ENCODE data around the gene VWA8. TPM values are rescaled to one million over a fixed set of nuclear protein-coding genes. Genes with fewer than 3 reads are reported as not detected.
A peak's percentile ranks its signal among the peaks of the same experiment; 100 is the strongest.

The VWA8 gene
- total RNA-seq, 1 experiment from 2014 or later = 21.4 TPM

GRCh38 chr13:41608839-41609177, 352.1 kb downstream of the VWA8 start:
- ChIA-PET CTCF (interaction anchor here (0.5 to 1.5 kb wide), 3 partner anchors 39 to 320 kb away, joined by 3 to 5 read pairs (median 4); no protein-coding TSS in a partner anchor), POLR2A (interaction anchor here (0.8 to 1.7 kb wide), 5 partner anchors 13 to 548 kb away, joined by 3 to 5 read pairs (median 3); partner anchors contain the start of gene WBP4)
- H3K27me3 Mint-ChIP-seq (ENCODE audit: insufficient read depth, unreplicated experiment) = no peaks in the 10 kb centered on the region
- BruUV-seq (replicated peaks) = no TSS peak
- H3K9me3 Mint-ChIP-seq (ENCODE audit: unreplicated experiment) = no peaks in the 10 kb centered on the region
- no peak for TF ChIP-seq CTCF (IDR thresholded peaks at IDR 0.05; ENCODE audit: unreplicated experiment)
- no peak overlapping the region for H3K4me3 Mint-ChIP-seq (ENCODE audit: unreplicated experiment)
- peak overlapping the region; percentile 97 for H3K27ac Mint-ChIP-seq (ENCODE audit: low read depth, unreplicated experiment)
- peaks cover 45% of the 10 kb centered on the region for H3K4me1 Mint-ChIP-seq (ENCODE audit: insufficient read depth, unreplicated experiment)
- intact Hi-C loops (cut with micrococcal nuclease) = no loop called here
- DNase-seq (ENCODE audit: unreplicated experiment) = no peak
- H3K36me3 Mint-ChIP-seq (ENCODE audit: insufficient read depth, unreplicated experiment) = peaks cover 38% of the 10 kb centered on the region

GRCh38 chr13:41608111-41608838, 352.6 kb downstream of the VWA8 start:
- peaks cover 46% of the 10 kb centered on the region for H3K4me1 Mint-ChIP-seq (ENCODE audit: insufficient read depth, unreplicated experiment)
- no peak overlapping the region for H3K4me3 Mint-ChIP-seq (ENCODE audit: unreplicated experiment)
- no TSS peak for BruUV-seq (replicated peaks)
- POLR2A ChIA-PET = interaction anchor here (0.5 to 1.7 kb wide), 6 partner anchors 14 to 547 kb away, joined by 3 to 5 read pairs (median 4); partner anchors contain the start of gene WBP4
- no peak for DNase-seq (ENCODE audit: unreplicated experiment)
- peak overlapping the region; percentile 97 for H3K27ac Mint-ChIP-seq (ENCODE audit: low read depth, unreplicated experiment)
- peaks cover 40% of the 10 kb centered on the region for H3K36me3 Mint-ChIP-seq (ENCODE audit: insufficient read depth, unreplicated experiment)
- H3K27me3 Mint-ChIP-seq (ENCODE audit: insufficient read depth, unreplicated experiment) = no peaks in the 10 kb centered on the region
- CTCF ChIA-PET = interaction anchor here (0.5 to 1.5 kb wide), 4 partner anchors 40 to 320 kb away, joined by 3 to 5 read pairs (median 4); no protein-coding TSS in a partner anchor
- intact Hi-C loops (cut with micrococcal nuclease) = no loop called here
- no peaks in the 10 kb centered on the region for H3K9me3 Mint-ChIP-seq (ENCODE audit: unreplicated experiment)
- TF ChIP-seq CTCF (IDR thresholded peaks at IDR 0.05; ENCODE audit: unreplicated experiment) = no peak

- no peaks in the 10 kb centered on the region for H3K9me3 Mint-ChIP-seq (ENCODE audit: unreplicated experiment)
- peaks cover 43% of the 10 kb centered on the region for H3K4me1 Mint-ChIP-seq (ENCODE audit: insufficient read depth, unreplicated experiment)
- H3K27ac Mint-ChIP-seq (ENCODE audit: low read depth, unreplicated experiment) = no peak overlapping the region
- TF ChIP-seq CTCF (IDR thresholded peaks at IDR 0.05; ENCODE audit: unreplicated experiment) = no peak
- BruUV-seq (replicated peaks) = no TSS peak
- no peak for DNase-seq (ENCODE audit: unreplicated experiment)
- POLR2A ChIA-PET = no interaction called here
- peaks cover 41% of the 10 kb centered on the region for H3K36me3 Mint-ChIP-seq (ENCODE audit: insufficient read depth, unreplicated experiment)
- H3K4me3 Mint-ChIP-seq (ENCODE audit: unreplicated experiment) = no peak overlapping the region
- intact Hi-C loops (cut with micrococcal nuclease) = no loop called here
- H3K27me3 Mint-ChIP-seq (ENCODE audit: insufficient read depth, unreplicated experiment) = no peaks in the 10 kb centered on the region
- CTCF ChIA-PET = no interaction called here
Measured at GRCh38 chr13:41606646-41607045, 354.3 kb downstream of the VWA8 start.

GRCh38 chr13:41605319-41606285, 355.3 kb downstream of the VWA8 start:
- Mint-ChIP-seq H3K4me3 (ENCODE audit: unreplicated experiment) (no peak overlapping the region), H3K9me3 (ENCODE audit: unreplicated experiment) (no peaks in the 10 kb centered on the region), H3K36me3 (ENCODE audit: insufficient read depth, unreplicated experiment) (peaks cover 47% of the 10 kb centered on the region), H3K27me3 (ENCODE audit: insufficient read depth, unreplicated experiment) (no peaks in the 10 kb centered on the region), H3K4me1 (ENCODE audit: insufficient read depth, unreplicated experiment) (peaks cover 34% of the 10 kb centered on the region), H3K27ac (ENCODE audit: low read depth, unreplicated experiment) (peak overlapping the region; percentile 44)
- DNase-seq (ENCODE audit: unreplicated experiment) = no peak
- ChIA-PET POLR2A (interaction anchor here (0.8 to 1.8 kb wide), 2 partner anchors 16 to 43 kb away, joined by 3 to 8 read pairs; no protein-coding TSS in a partner anchor), CTCF (no interaction called here)
- no peak for TF ChIP-seq CTCF (IDR thresholded peaks at IDR 0.05; ENCODE audit: unreplicated experiment)
- intact Hi-C loops (cut with micrococcal nuclease) = no loop called here
- BruUV-seq (replicated peaks) = no TSS peak

Measured in MCF 10A (cell line).